ENCODE results near the gene NAALADL2. TPM values are rescaled to one million over a fixed set of nuclear protein-coding genes. Genes with fewer than 3 reads are reported as not detected.

NAALADL2 gene
- total and polyA plus RNA-seq, 3 donors from 2014 or later, result 5.4 to 15.6 (median 6.0) TPM

DNA sequence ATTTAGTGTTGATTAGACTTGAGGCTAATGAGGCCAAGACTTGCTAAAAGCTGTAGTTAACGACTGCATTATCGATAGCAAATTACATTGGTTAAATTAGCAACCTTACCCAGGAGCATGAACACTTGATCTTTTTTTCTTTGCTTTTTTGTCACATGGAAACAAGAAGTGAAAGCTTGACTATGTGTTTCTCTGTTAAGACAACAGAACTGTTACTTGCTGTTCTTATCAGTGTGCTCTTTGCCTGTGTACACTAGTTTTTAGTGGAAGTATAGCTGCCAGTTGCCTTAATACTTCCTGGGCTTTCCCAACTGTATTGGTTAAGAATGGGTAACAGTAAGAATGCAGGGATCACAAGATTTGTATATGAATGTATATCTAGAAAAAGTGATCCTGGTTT, 625.5 kb downstream of the NAALADL2 start:
- WGBS, 2 donors, result 51 to 78% methylated on average over 2 of the region's 2 CpGs
- DNase-seq, result no peak
- H3K4me1 ChIP-seq, result no peaks in the 10 kb centered on the region
- no peaks in the 10 kb centered on the region for H3K27me3 ChIP-seq
- H3K4me3 ChIP-seq, result no peak overlapping the region
- intact Hi-C loops (cut with DNase I; ENCODE audit: low total_unique reads), result no loop called here
- H3K36me3 ChIP-seq (ENCODE audit: low read depth, missing control alignments), result no peaks in the 10 kb centered on the region
- no peak overlapping the region for H3K27ac ChIP-seq
- no peaks in the 10 kb centered on the region for H3K9me3 ChIP-seq
- TF ChIP-seq, protein P1, sequence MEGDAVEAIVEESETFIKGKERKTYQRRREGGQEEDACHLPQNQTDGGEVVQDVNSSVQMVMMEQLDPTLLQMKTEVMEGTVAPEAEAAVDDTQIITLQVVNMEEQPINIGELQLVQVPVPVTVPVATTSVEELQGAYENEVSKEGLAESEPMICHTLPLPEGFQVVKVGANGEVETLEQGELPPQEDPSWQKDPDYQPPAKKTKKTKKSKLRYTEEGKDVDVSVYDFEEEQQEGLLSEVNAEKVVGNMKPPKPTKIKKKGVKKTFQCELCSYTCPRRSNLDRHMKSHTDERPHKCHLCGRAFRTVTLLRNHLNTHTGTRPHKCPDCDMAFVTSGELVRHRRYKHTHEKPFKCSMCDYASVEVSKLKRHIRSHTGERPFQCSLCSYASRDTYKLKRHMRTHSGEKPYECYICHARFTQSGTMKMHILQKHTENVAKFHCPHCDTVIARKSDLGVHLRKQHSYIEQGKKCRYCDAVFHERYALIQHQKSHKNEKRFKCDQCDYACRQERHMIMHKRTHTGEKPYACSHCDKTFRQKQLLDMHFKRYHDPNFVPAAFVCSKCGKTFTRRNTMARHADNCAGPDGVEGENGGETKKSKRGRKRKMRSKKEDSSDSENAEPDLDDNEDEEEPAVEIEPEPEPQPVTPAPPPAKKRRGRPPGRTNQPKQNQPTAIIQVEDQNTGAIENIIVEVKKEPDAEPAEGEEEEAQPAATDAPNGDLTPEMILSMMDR (IDR thresholded peaks at IDR 0.05), result no peak
- no peak for TF ChIP-seq POLR2A (IDR thresholded peaks at IDR 0.05)

- Histone ChIP-seq H3K27me3 (no peaks in the 10 kb centered on the region), H3K4me3 (no peak overlapping the region), H3K9me3 (no peaks in the 10 kb centered on the region), H3K27ac (no peak overlapping the region), H3K36me3 (ENCODE audit: low read depth, missing control alignments) (no peaks in the 10 kb centered on the region), H3K4me1 (no peaks in the 10 kb centered on the region)
- no peak for DNase-seq
- intact Hi-C loops (cut with DNase I; ENCODE audit: low total_unique reads), result no loop called here
- 87 to 96% methylated on average over 1 of the region's 1 CpG for WGBS, 2 donors
- TF ChIP-seq, protein P1 (IDR thresholded peaks at IDR 0.05), result no peak
- TF ChIP-seq POLR2A (IDR thresholded peaks at IDR 0.05), result no peak
These were observed 626.3 kb downstream of the NAALADL2 start for GRCh38 chr3:175485436-175485835.

- intact Hi-C loops (cut with DNase I; ENCODE audit: low total_unique reads), result no loop called here
- DNase-seq, result no peak
- Histone ChIP-seq H3K9me3 (no peaks in the 10 kb centered on the region), H3K4me3 (no peak overlapping the region), H3K27ac (no peak overlapping the region), H3K36me3 (ENCODE audit: low read depth, missing control alignments) (no peaks in the 10 kb centered on the region), H3K27me3 (no peaks in the 10 kb centered on the region), H3K4me1 (no peaks in the 10 kb centered on the region)
- TF ChIP-seq POLR2A (IDR thresholded peaks at IDR 0.05), result no peak
- TF ChIP-seq, protein P1 (IDR thresholded peaks at IDR 0.05), result no peak
- WGBS, 2 donors, result 78 to 82% methylated on average over 6 of the region's 6 CpGs
These were observed 627.1 kb downstream of the NAALADL2 start for GRCh38 chr3:175486255-175486654.

GRCh38 chr3:175489406-175489805, 630.3 kb downstream of the NAALADL2 start:
- Histone ChIP-seq H3K4me1 (no peaks in the 10 kb centered on the region), H3K27me3 (no peaks in the 10 kb centered on the region), H3K36me3 (ENCODE audit: low read depth, missing control alignments) (no peaks in the 10 kb centered on the region), H3K4me3 (no peak overlapping the region), H3K9me3 (no peaks in the 10 kb centered on the region), H3K27ac (no peak overlapping the region)
- intact Hi-C loops (cut with DNase I; ENCODE audit: low total_unique reads), result no loop called here
- 89 to 93% methylated on average over 1 of the region's 1 CpG for WGBS, 2 donors
- TF ChIP-seq POLR2A (IDR thresholded peaks at IDR 0.05), result no peak
- no peak for DNase-seq

DNA sequence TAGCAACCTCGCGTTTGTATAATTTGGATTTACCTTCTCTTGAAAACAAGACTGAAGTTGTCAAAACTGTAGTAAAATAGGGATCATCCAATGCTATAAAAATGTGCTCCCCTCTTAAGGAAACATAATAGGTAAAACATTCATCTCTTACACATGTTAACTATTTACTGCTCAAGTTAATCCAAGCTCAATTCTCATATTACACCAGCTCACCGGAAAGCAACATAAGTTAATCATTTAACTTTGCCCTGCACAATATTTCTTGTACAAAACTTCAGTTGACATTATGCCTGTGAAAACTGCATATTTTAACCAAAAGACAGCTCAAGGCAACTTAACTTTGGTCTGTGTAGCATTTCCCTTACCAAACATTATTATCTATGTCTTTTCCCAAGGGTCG, 634.2 kb downstream of the NAALADL2 start:
- TF ChIP-seq POLR2A (IDR thresholded peaks at IDR 0.05), result no peak
- TF ChIP-seq, protein P1 (IDR thresholded peaks at IDR 0.05), result no peak
- Histone ChIP-seq H3K36me3 (ENCODE audit: low read depth, missing control alignments) (no peaks in the 10 kb centered on the region), H3K27ac (no peak overlapping the region), H3K4me1 (no peaks in the 10 kb centered on the region), H3K4me3 (no peak overlapping the region), H3K9me3 (no peaks in the 10 kb centered on the region), H3K27me3 (no peaks in the 10 kb centered on the region)
- DNase-seq, result no peak
- intact Hi-C loops (cut with DNase I; ENCODE audit: low total_unique reads), result no loop called here
- WGBS, 2 donors, result 90 to 94% methylated on average over 4 of the region's 4 CpGs
